Endothelial cell of hepatic sinusoid (primary cell): ENCODE data around the gene TMX1.

Experiments
- in situ Hi-C: cut with HindIII; loops from 2 replicates; pipeline ENCODE4 v1.10.0; 2017; ENCODE audit warnings: low sequenced_read_pairs

TMX1 gene

GRCh38 chr14:51242545-51243490, 2.8 kb downstream of the TMX1 start:
- in situ Hi-C loops = no loop called here

GRCh38 chr14:51244591-51244990, 4.5 kb downstream of the TMX1 start:
- in situ Hi-C loops = no loop called here

GRCh38 chr14:51246032-51246431, 6.0 kb downstream of the TMX1 start:
- in situ Hi-C loops = no loop called here

GRCh38 chr14:51248016-51248987, 8.3 kb downstream of the TMX1 start:
- in situ Hi-C loops = no loop called here

- in situ Hi-C loops = no loop called here
These were observed 11.4 kb downstream of the TMX1 start for GRCh38 chr14:51251486-51251885.

GRCh38 chr14:51253880-51254279, 13.8 kb downstream of the TMX1 start:
- in situ Hi-C loops = no loop called here

- in situ Hi-C loops = no loop called here
These were observed 18.2 kb downstream of the TMX1 start for GRCh38 chr14:51258280-51258679.

GRCh38 chr14:51258788-51259187, 18.7 kb downstream of the TMX1 start:
- in situ Hi-C loops = no loop called here

- in situ Hi-C loops = no loop called here
These were observed 20.2 kb downstream of the TMX1 start for GRCh38 chr14:51260225-51260624.

GRCh38 chr14:51261151-51261550, 21.1 kb downstream of the TMX1 start:
- in situ Hi-C loops = no loop called here

GRCh38 chr14:51262868-51263267, 22.8 kb downstream of the TMX1 start:
- in situ Hi-C loops = no loop called here

GRCh38 chr14:51269634-51270033, 29.6 kb downstream of the TMX1 start:
- in situ Hi-C loops = no loop called here

GRCh38 chr14:51276605-51277004, 36.6 kb downstream of the TMX1 start:
- in situ Hi-C loops = loop anchor here (25.0 kb wide), 2 partner anchors 161 to 386 kb away; partner anchors contain the start of gene FRMD6

- in situ Hi-C loops = loop anchor here (25.0 kb wide), 2 partner anchors 159 to 384 kb away; partner anchors contain the start of gene FRMD6
These were observed 37.8 kb downstream of the TMX1 start for GRCh38 chr14:51277753-51278415.

GRCh38 chr14:51282517-51282916, 42.5 kb downstream of the TMX1 start:
- in situ Hi-C loops = loop anchor here (10.0 to 25.0 kb wide), 3 partner anchors 155 to 502 kb away; partner anchors contain the start of gene FRMD6

GRCh38 chr14:51283402-51284085, 43.5 kb downstream of the TMX1 start:
- in situ Hi-C loops = loop anchor here (10.0 to 25.0 kb wide), 3 partner anchors 154 to 501 kb away; partner anchors contain the start of gene FRMD6

- in situ Hi-C loops = loop anchor here (10.0 to 25.0 kb wide), 3 partner anchors 153 to 501 kb away; partner anchors contain the start of gene FRMD6
These were observed 44.2 kb downstream of the TMX1 start for GRCh38 chr14:51284241-51284640.

GRCh38 chr14:51285120-51285519, 45.1 kb downstream of the TMX1 start:
- in situ Hi-C loops = loop anchor here (10.0 to 25.0 kb wide), 3 partner anchors 152 to 500 kb away; partner anchors contain the start of gene FRMD6

GRCh38 chr14:51289169-51289568, 49.1 kb downstream of the TMX1 start:
- in situ Hi-C loops = loop anchor here (10.0 to 25.0 kb wide), 3 partner anchors 148 to 496 kb away; partner anchors contain the start of gene FRMD6

- in situ Hi-C loops = loop anchor here (25.0 kb wide), 2 partner anchors 147 to 372 kb away; partner anchors contain the start of gene FRMD6
These were observed 50.1 kb downstream of the TMX1 start for GRCh38 chr14:51290132-51290531.
